Osteocyte (in vitro differentiated cells): ENCODE results near the gene QRICH1. TPM values are rescaled to one million over a fixed set of nuclear protein-coding genes. Genes with fewer than 3 reads are reported as not detected.

Experiments used
- DNase-seq: peaks from one replicate; pipeline ENCODE4 v3.0.0; 2021; ENCODE audit warnings: mixed read lengths; ENCODE audit not compliant: unreplicated experiment; ENCODE audit errors: extremely low spot score
- H3K27ac Mint-ChIP-seq: one replicate; pipeline ENCODE4 v1.8.0; 2021; ENCODE audit warnings: mild to moderate bottlenecking, mixed read lengths; ENCODE audit not compliant: unreplicated experiment
- H3K27me3 Mint-ChIP-seq: one replicate; pipeline ENCODE4 v1.8.0; 2021; ENCODE audit warnings: mixed read lengths; ENCODE audit not compliant: unreplicated experiment
- H3K36me3 Mint-ChIP-seq: one replicate; pipeline ENCODE4 v1.8.0; 2021; ENCODE audit warnings: mixed read lengths; ENCODE audit not compliant: unreplicated experiment
- H3K4me1 Mint-ChIP-seq: one replicate; pipeline ENCODE4 v1.8.0; 2021; ENCODE audit warnings: mixed read lengths; ENCODE audit not compliant: unreplicated experiment
- H3K4me3 Mint-ChIP-seq: one replicate; pipeline ENCODE4 v1.8.0; 2021; ENCODE audit warnings: mild to moderate bottlenecking, moderate library complexity, mixed read lengths; ENCODE audit not compliant: unreplicated experiment
- H3K9me3 Mint-ChIP-seq: one replicate; pipeline ENCODE4 v1.8.0; 2021; ENCODE audit warnings: mixed read lengths; ENCODE audit not compliant: unreplicated experiment
- CTCF ChIP-seq: fragments of 200-600 bp; sonication (generic); IDR thresholded peaks from 2 replicates; pipeline ENCODE4 v1.5.0; 2021; ENCODE audit warnings: antibody characterized with exemption, mild to moderate bottlenecking, moderate library complexity
- total RNA-seq: library from RNA; stranded (reverse); gene quantifications from 2 replicates; pipeline ENCODE4 v1.2.1, GENCODE V29; 2021

QRICH1 gene
- total RNA-seq, 1 donor from 2014 or later = 104 TPM

GRCh38 chr3:49007771-49008528, 85.9 kb downstream of the QRICH1 start:
- H3K9me3 Mint-ChIP-seq = no peaks in the 10 kb centered on the region
- H3K36me3 Mint-ChIP-seq = peaks cover 3% of the 10 kb centered on the region
- peak; percentile 92 for DNase-seq
- TF ChIP-seq CTCF = no peak
- peak overlapping the region; percentile 100 for H3K27ac Mint-ChIP-seq
- no peaks in the 10 kb centered on the region for H3K27me3 Mint-ChIP-seq
- peaks cover 31% of the 10 kb centered on the region for H3K4me1 Mint-ChIP-seq
- H3K4me3 Mint-ChIP-seq = peak overlapping the region; percentile 100

GRCh38 chr3:49007068-49007770, 86.7 kb downstream of the QRICH1 start, which contains the start of gene WDR6:
WDR6 (plus strand) TSS chr3:49007391; CDS start chr3:49007432, 41 bp downstream.
- Mint-ChIP-seq H3K36me3 (peaks cover 3% of the 10 kb centered on the region), H3K4me3 (peak within 1 kb of the TSS; percentile 100), H3K27ac (peak within 1 kb of the TSS; percentile 100), H3K4me1 (peaks cover 31% of the 10 kb centered on the region), H3K27me3 (no peaks in the 10 kb centered on the region), H3K9me3 (no peaks in the 10 kb centered on the region)
- TF ChIP-seq CTCF = peak; percentile 54
- peak; percentile 99 for DNase-seq

DNA sequence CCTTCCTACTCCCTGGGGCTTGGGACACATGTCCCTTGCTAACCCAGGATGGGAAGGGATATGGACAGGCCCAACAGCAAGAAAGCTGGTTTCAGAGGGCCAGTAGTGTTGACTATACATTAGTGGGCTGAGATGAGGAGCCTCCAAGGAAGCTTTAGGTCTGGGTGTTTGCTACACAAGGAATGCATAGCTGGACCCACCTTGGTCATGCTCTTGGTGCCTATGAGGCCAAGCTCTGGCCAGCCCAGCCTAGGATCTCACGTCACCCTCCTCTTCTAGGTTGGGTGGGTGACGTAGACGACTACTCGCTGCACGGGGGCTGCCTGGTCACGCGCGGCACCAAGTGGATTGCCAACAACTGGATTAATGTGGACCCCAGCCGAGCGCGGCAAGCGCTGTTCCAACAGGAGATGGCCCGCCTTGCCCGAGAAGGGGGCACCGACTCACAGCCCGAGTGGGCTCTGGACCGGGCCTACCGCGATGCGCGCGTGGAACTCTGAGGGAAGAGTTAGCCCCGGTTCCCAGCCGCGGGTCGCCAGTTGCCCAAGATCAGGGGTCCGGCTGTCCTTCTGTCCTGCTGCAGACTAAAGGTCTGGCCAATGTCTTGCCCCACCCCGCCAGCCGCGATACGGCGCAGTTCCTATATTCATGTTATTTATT, 87.3 kb downstream of the QRICH1 start:
- Mint-ChIP-seq H3K27me3 (no peaks in the 10 kb centered on the region), H3K9me3 (no peaks in the 10 kb centered on the region), H3K4me3 (peak overlapping the region; percentile 100), H3K27ac (peak overlapping the region; percentile 100), H3K36me3 (no peaks in the 10 kb centered on the region), H3K4me1 (peaks cover 31% of the 10 kb centered on the region)
- TF ChIP-seq CTCF = no peak
- DNase-seq = no peak

- H3K36me3 Mint-ChIP-seq = peaks cover 1% of the 10 kb centered on the region
- TF ChIP-seq CTCF = no peak
- H3K27me3 Mint-ChIP-seq = no peaks in the 10 kb centered on the region
- H3K4me3 Mint-ChIP-seq = peak overlapping the region; percentile 100
- no peak for DNase-seq
- H3K9me3 Mint-ChIP-seq = no peaks in the 10 kb centered on the region
- H3K4me1 Mint-ChIP-seq = peaks cover 31% of the 10 kb centered on the region
- H3K27ac Mint-ChIP-seq = peak overlapping the region; percentile 100
Measured at GRCh38 chr3:49005998-49006397, 87.9 kb downstream of the QRICH1 start.

GRCh38 chr3:49005303-49005680, 88.6 kb downstream of the QRICH1 start:
- Mint-ChIP-seq H3K36me3 (peaks cover 2% of the 10 kb centered on the region), H3K4me1 (peaks cover 31% of the 10 kb centered on the region), H3K27me3 (no peaks in the 10 kb centered on the region), H3K9me3 (no peaks in the 10 kb centered on the region), H3K27ac (no peak overlapping the region), H3K4me3 (no peak overlapping the region)
- no peak for DNase-seq
- no peak for TF ChIP-seq CTCF
